GM12891 (cell line): ENCODE data around the gene NDUFAF8.
A peak's percentile ranks its signal among the peaks of the same experiment; 100 is the strongest.

Experiments used
- DNase-seq: peaks from one replicate; pipeline ENCODE4 v3.0.0; 2011; ENCODE audit warnings: low spot score; ENCODE audit not compliant: insufficient read length
- FAIRE-seq: peaks from 2 replicates; lab custom pipeline; 2011; peaks lifted over from hg19 to GRCh38; lab: Jason Lieb, UNC
- PAX5 ChIP-seq: IDR thresholded peaks from 2 replicates; pipeline ENCODE4 v1.6.1; 2011; ENCODE audit warnings: low read length, moderate library complexity, mild to moderate bottlenecking; ENCODE audit not compliant: insufficient read depth, severe bottlenecking
- POLR2A ChIP-seq: IDR thresholded peaks from 2 replicates; pipeline ENCODE4 v1.6.1; 2011; ENCODE audit warnings: low read depth, low read length, control low read depth
- POLR2AphosphoS5 ChIP-seq: IDR thresholded peaks from 2 replicates; pipeline ENCODE4 v1.6.1; 2011; ENCODE audit warnings: low read depth, low read length, control low read depth
- POU2F2 ChIP-seq: IDR thresholded peaks from 2 replicates; pipeline ENCODE4 v1.6.1; 2011; ENCODE audit warnings: low read depth, mild to moderate bottlenecking, control low read depth, low read length, moderate library complexity
- SPI1 ChIP-seq: IDR thresholded peaks from 2 replicates; pipeline ENCODE4 v1.6.1; 2011; ENCODE audit warnings: low read depth, low read length, control low read depth
- TAF1 ChIP-seq: IDR thresholded peaks from 2 replicates; pipeline ENCODE4 v1.6.1; 2011; ENCODE audit warnings: low read depth, low read length, control low read depth

The NDUFAF8 gene

GRCh38 chr17:81210466-81210865 lies 28.7 kb upstream of the NDUFAF8 start:
- DNase-seq = no peak
- no peak for TF ChIP-seq SPI1
- TF ChIP-seq PAX5 = no peak
- TF ChIP-seq TAF1 = no peak
- no peak for TF ChIP-seq POU2F2
- TF ChIP-seq POLR2AphosphoS5 = no peak
- TF ChIP-seq POLR2A = no peak
- FAIRE-seq = no peak

GRCh38 chr17:81210868-81211267 lies 28.2 kb upstream of the NDUFAF8 start:
- DNase-seq (no peak), FAIRE-seq (no peak)
- TF ChIP-seq POLR2AphosphoS5 (no peak), POLR2A (no peak), SPI1 (no peak), PAX5 (no peak)

- TF ChIP-seq POLR2A = no peak
- TF ChIP-seq POU2F2 = no peak
- no peak for TF ChIP-seq SPI1
- no peak for TF ChIP-seq POLR2AphosphoS5
- TF ChIP-seq PAX5 = no peak
- TF ChIP-seq TAF1 = no peak
- DNase-seq = no peak
- FAIRE-seq = peak; percentile 81
These were observed 26.8 kb upstream of the NDUFAF8 start for GRCh38 chr17:81212365-81212764.

- TF ChIP-seq PAX5 (no peak), POU2F2 (no peak), POLR2A (no peak), TAF1 (no peak), POLR2AphosphoS5 (no peak), SPI1 (no peak)
- DNase-seq (no peak), FAIRE-seq (no peak)
These were observed 25.1 kb upstream of the NDUFAF8 start for GRCh38 chr17:81213978-81214377.

GRCh38 chr17:81217491-81217890 lies 21.6 kb upstream of the NDUFAF8 start:
- TF ChIP-seq POLR2AphosphoS5 (no peak), POLR2A (no peak), SPI1 (no peak), POU2F2 (no peak), TAF1 (no peak), PAX5 (no peak)
- no peak for DNase-seq
- no peak for FAIRE-seq

- DNase-seq (no peak), FAIRE-seq (no peak)
- TF ChIP-seq POLR2A (no peak), PAX5 (no peak), POLR2AphosphoS5 (no peak), TAF1 (no peak), POU2F2 (no peak), SPI1 (no peak)
These were observed 20.7 kb upstream of the NDUFAF8 start for GRCh38 chr17:81218459-81218858.

- TF ChIP-seq POLR2A (no peak), SPI1 (no peak), TAF1 (no peak), PAX5 (no peak), POU2F2 (no peak), POLR2AphosphoS5 (no peak)
- DNase-seq (no peak), FAIRE-seq (no peak)
These were observed 20.1 kb upstream of the NDUFAF8 start for GRCh38 chr17:81218991-81219390.

- FAIRE-seq = no peak
- DNase-seq = no peak
- TF ChIP-seq POU2F2 (no peak), SPI1 (no peak), TAF1 (no peak), POLR2AphosphoS5 (no peak), PAX5 (no peak), POLR2A (no peak)
These were observed 19.5 kb upstream of the NDUFAF8 start for GRCh38 chr17:81219476-81220180.

GRCh38 chr17:81221371-81221841 lies 17.7 kb upstream of the NDUFAF8 start:
- FAIRE-seq (no peak), DNase-seq (no peak)
- TF ChIP-seq POU2F2 = no peak
- TF ChIP-seq POLR2A = no peak
- TF ChIP-seq TAF1 = no peak
- TF ChIP-seq PAX5 = no peak
- TF ChIP-seq SPI1 = no peak
- TF ChIP-seq POLR2AphosphoS5 = no peak
